WTC11 (cell line): ENCODE data around the gene DHX29.

Experiments
- CTCF ChIP-seq: fragments of 200-600 bp; IDR thresholded peaks from 2 replicates; pipeline ENCODE4 v1.8.0; 2022; ENCODE audit warnings: antibody characterized with exemption
- GABPB1 ChIP-seq: sonication (generic); formaldehyde crosslinking; IDR thresholded peaks from 2 replicates; pipeline ENCODE4 v1.8.1; 2023; ENCODE audit warnings: mild to moderate bottlenecking, missing genetic modification reagents
- JUN ChIP-seq: sonication (generic); formaldehyde crosslinking; IDR thresholded peaks from 2 replicates; pipeline ENCODE4 v1.8.0; 2023; ENCODE audit warnings: mild to moderate bottlenecking, missing genetic modification reagents
- KAT7 ChIP-seq: sonication (generic); formaldehyde crosslinking; IDR thresholded peaks from 2 replicates; pipeline ENCODE4 v1.8.1; 2023; ENCODE audit warnings: missing genetic modification reagents, mild to moderate bottlenecking, borderline replicate concordance

DNA sequence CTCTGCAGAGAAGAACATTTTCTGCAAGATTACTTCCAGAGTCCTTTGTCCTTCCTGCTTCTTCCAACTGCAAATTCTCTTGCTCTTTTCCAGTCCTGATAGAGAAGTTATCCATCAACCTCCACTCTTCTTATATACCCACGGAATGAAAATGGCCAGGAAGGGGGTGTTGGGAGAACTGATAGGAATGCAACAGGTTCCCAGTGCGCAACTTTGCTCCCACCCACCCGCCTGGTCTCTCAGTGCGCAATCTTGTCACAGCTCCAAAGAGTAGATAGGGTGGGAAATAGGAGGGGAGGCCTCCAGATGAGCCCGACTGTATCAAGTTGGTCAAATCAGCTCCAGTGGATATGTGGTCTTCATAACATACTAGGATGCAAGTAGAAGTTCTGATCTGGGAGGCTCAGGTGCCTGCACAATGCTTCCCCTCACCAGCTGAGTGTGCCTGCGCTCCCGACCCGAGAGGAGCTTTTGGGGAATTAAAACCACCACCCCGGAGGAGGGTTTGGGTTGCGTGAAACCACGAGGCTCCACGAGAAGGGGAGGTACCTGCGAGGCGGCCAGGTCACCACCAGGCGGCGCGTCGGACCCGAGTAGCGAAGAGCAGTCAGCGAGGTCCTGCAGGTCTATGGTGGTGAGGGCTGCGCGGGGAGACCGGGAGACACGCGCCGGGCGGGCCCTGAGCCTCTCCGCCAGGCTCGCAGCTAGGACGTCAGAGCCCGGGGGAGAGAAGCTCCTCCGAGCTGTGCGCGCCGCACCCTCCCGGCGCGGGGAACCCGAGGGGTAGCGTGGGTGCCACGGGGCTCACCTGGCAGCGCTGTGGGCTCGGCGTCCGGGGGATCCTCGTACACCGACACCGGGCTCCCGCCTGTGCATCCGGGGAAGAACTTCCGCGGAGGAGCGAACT, 81.2 kb downstream of the DHX29 start:
- peak; percentile 84 for TF ChIP-seq CTCF
- TF ChIP-seq GABPB1 (CRISPR knock-in tag), result no peak; the same call in 1 of the 2 replicates
- no peak for TF ChIP-seq KAT7
- TF ChIP-seq JUN (CRISPR knock-in tag), result no peak
